ENCODE measurements around the gene POGLUT3. TPM values are rescaled to one million over a fixed set of nuclear protein-coding genes. Genes with fewer than 3 reads are reported as not detected.

POGLUT3 gene
- total RNA-seq, 1 donor from 2014 or later: 27.3 TPM

DNA sequence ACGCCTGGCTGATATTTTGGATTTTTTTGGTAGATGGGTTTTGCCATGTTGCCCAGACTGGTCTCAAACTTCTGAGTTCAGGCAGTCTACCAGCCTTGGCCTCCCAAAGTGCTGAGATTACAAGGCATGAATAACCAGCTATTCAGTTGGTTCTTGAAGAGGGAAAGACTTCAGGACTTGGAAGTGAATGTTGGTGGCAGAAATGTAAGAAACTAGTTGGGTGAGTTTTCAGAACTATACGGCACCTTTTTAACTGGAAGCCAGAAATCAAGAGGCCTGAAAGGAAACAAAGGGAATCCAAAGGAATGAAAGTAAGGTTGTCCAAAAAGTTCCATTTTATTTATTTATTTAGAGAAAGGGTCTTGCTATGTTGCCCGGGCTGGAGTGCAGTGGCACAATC is 2.9 kb downstream of the POGLUT3 start:
- H3K4me3 Mint-ChIP-seq: no peak overlapping the region
- no peak overlapping the region for H3K9ac ChIP-seq
- H3K36me3 ChIP-seq: no peaks in the 10 kb centered on the region
- DNase-seq (ENCODE audit: low spot score): no peak
- peaks cover 11% of the 10 kb centered on the region for H3K27me3 ChIP-seq
- H3K27ac Mint-ChIP-seq: peak overlapping the region; percentile 74
- peaks cover 30% of the 10 kb centered on the region for H3K4me1 Mint-ChIP-seq
- no peak overlapping the region for H2AFZ ChIP-seq (replicated peaks)
- no peaks in the 10 kb centered on the region for H4K20me1 ChIP-seq (ENCODE audit: low read depth)
- no peaks in the 10 kb centered on the region for H3K9me3 ChIP-seq (ENCODE audit: low read depth)
- no peaks in the 10 kb centered on the region for H3K27me3 Mint-ChIP-seq (ENCODE audit: insufficient read depth, low read depth)
- H3K4me1 ChIP-seq: peaks cover 12% of the 10 kb centered on the region
- H3K4me2 ChIP-seq: no peak overlapping the region
- peaks cover 17% of the 10 kb centered on the region for H3F3A ChIP-seq (ENCODE audit: low read depth)
- no peak overlapping the region for H3K4me3 ChIP-seq
- TF ChIP-seq, protein P1, sequence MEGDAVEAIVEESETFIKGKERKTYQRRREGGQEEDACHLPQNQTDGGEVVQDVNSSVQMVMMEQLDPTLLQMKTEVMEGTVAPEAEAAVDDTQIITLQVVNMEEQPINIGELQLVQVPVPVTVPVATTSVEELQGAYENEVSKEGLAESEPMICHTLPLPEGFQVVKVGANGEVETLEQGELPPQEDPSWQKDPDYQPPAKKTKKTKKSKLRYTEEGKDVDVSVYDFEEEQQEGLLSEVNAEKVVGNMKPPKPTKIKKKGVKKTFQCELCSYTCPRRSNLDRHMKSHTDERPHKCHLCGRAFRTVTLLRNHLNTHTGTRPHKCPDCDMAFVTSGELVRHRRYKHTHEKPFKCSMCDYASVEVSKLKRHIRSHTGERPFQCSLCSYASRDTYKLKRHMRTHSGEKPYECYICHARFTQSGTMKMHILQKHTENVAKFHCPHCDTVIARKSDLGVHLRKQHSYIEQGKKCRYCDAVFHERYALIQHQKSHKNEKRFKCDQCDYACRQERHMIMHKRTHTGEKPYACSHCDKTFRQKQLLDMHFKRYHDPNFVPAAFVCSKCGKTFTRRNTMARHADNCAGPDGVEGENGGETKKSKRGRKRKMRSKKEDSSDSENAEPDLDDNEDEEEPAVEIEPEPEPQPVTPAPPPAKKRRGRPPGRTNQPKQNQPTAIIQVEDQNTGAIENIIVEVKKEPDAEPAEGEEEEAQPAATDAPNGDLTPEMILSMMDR (IDR thresholded peaks at IDR 0.05): no peak
- TF ChIP-seq EZH2phosphoT487 (IDR thresholded peaks at IDR 0.05): no peak
- no peak for TF ChIP-seq EZH2 (IDR thresholded peaks at IDR 0.05)
- H3K36me3 Mint-ChIP-seq: peaks cover 2% of the 10 kb centered on the region
- H3K79me2 ChIP-seq (ENCODE audit: low read depth): no peaks in the 10 kb centered on the region
- H3K27ac ChIP-seq: no peak overlapping the region
- H3K9me3 Mint-ChIP-seq: no peaks in the 10 kb centered on the region

DNA sequence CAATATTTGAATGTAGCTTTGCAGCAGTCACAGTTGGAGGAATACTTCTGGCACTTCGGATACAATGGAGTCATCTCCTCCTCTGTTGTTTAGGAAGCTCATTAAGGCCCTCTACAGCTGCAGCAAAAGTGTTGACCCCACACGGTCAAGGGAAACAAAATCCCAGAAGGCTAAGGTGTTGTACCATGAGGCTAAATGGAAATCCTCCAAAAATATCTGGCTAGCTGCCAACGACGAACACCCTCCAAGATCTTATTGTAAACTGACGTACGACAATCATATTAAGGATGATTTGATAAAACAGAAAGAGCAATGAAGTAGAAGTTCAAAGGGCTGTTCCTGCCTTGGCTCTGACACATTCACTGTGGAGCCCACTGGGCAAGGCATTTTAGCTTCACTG is 4.0 kb downstream of the POGLUT3 start:
- H3K27me3 Mint-ChIP-seq (ENCODE audit: insufficient read depth, low read depth): no peaks in the 10 kb centered on the region
- H3K27me3 ChIP-seq: peaks cover 7% of the 10 kb centered on the region
- TF ChIP-seq, protein P1 (IDR thresholded peaks at IDR 0.05): no peak
- TF ChIP-seq EZH2phosphoT487 (IDR thresholded peaks at IDR 0.05) (no peak), EZH2 (IDR thresholded peaks at IDR 0.05) (no peak)
- H3K9ac ChIP-seq: no peak overlapping the region
- no peak overlapping the region for H3K27ac ChIP-seq
- no peak overlapping the region for H3K4me3 Mint-ChIP-seq
- no peak for DNase-seq (ENCODE audit: low spot score)
- H3K36me3 Mint-ChIP-seq: peaks cover 2% of the 10 kb centered on the region
- H2AFZ ChIP-seq (replicated peaks): no peak overlapping the region
- no peak overlapping the region for H3K4me2 ChIP-seq
- H3K4me1 ChIP-seq: peaks cover 12% of the 10 kb centered on the region
- H3K4me3 ChIP-seq: no peak overlapping the region
- no peaks in the 10 kb centered on the region for H3K9me3 ChIP-seq (ENCODE audit: low read depth)
- no peaks in the 10 kb centered on the region for H3K9me3 Mint-ChIP-seq
- H4K20me1 ChIP-seq (ENCODE audit: low read depth): no peaks in the 10 kb centered on the region
- H3K36me3 ChIP-seq: no peaks in the 10 kb centered on the region
- H3K27ac Mint-ChIP-seq: no peak overlapping the region
- peaks cover 17% of the 10 kb centered on the region for H3F3A ChIP-seq (ENCODE audit: low read depth)
- H3K4me1 Mint-ChIP-seq: peaks cover 26% of the 10 kb centered on the region
- H3K79me2 ChIP-seq (ENCODE audit: low read depth): no peaks in the 10 kb centered on the region

DNA sequence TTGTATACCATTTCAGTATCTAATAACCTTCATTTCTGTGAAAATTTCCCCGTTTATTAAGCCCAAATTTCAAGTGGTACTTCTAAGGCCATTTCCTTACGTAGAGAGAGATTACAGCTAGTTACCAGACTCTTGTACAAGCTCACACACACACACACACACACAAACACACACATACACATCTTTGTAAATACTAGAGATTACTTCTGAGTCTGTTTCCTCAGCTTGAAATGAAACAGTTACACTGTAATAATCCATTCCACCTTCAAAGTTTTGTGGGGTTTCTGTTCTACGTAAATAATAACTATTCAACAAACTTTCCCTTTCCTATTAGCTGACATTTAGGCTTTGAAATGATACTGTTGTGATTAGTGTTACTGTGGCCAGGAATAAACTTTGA is 6.2 kb downstream of the POGLUT3 start:
- no peaks in the 10 kb centered on the region for H4K20me1 ChIP-seq (ENCODE audit: low read depth)
- Mint-ChIP-seq H3K9me3 (no peaks in the 10 kb centered on the region), H3K27me3 (ENCODE audit: insufficient read depth, low read depth) (no peaks in the 10 kb centered on the region), H3K4me1 (peaks cover 17% of the 10 kb centered on the region), H3K27ac (no peak overlapping the region), H3K36me3 (peaks cover 7% of the 10 kb centered on the region), H3K4me3 (no peak overlapping the region)
- H3K27ac ChIP-seq: no peak overlapping the region
- H3K9ac ChIP-seq: no peak overlapping the region
- H3F3A ChIP-seq (ENCODE audit: low read depth): peaks cover 6% of the 10 kb centered on the region
- peaks cover 6% of the 10 kb centered on the region for H3K4me1 ChIP-seq
- H3K4me3 ChIP-seq: no peak overlapping the region
- H3K27me3 ChIP-seq: no peaks in the 10 kb centered on the region
- no peak overlapping the region for H3K4me2 ChIP-seq
- H3K9me3 ChIP-seq (ENCODE audit: low read depth): no peaks in the 10 kb centered on the region
- no peak overlapping the region for H2AFZ ChIP-seq (replicated peaks)
- H3K36me3 ChIP-seq: no peaks in the 10 kb centered on the region
- H3K79me2 ChIP-seq (ENCODE audit: low read depth): no peaks in the 10 kb centered on the region
- TF ChIP-seq, protein P1 (IDR thresholded peaks at IDR 0.05): no peak
- TF ChIP-seq EZH2phosphoT487 (IDR thresholded peaks at IDR 0.05): no peak
- no peak for TF ChIP-seq EZH2 (IDR thresholded peaks at IDR 0.05)
- no peak for DNase-seq (ENCODE audit: low spot score)

All from neural progenitor cell (in vitro differentiated cells).